GM12878 (cell line): Measurements from ENCODE around the gene SNRPN. TPM values are rescaled to one million over a fixed set of nuclear protein-coding genes. Genes with fewer than 3 reads are reported as not detected.
A peak's percentile ranks its signal among the peaks of the same experiment; 100 is the strongest.

Source experiments
- ATF7 ChIP-seq: fragments of 450-650 bp; IDR thresholded peaks from 2 replicates; pipeline ENCODE4 v1.6.1; 2016; ENCODE audit warnings: low read depth, mild to moderate bottlenecking
- CEBPB ChIP-seq, 2 experiments: fragments of 150-350 bp in 1 of 2; IDR thresholded peaks; 2 replicates each; pipeline ENCODE4 v1.6.1; 2012 to 2014; ENCODE audit warnings: low read depth in 2 of 2, low read length in 2 of 2, borderline replicate concordance in 1 of 2, inconsistent platforms in 1 of 2
- E2F4 ChIP-seq: IDR thresholded peaks from 2 replicates; pipeline ENCODE4 v1.6.1; 2012; ENCODE audit warnings: low read depth, low read length, improper control_type of control experiment
- GATAD2B ChIP-seq: fragments of 450-650 bp; conservative IDR thresholded peaks from 2 replicates; pipeline ENCODE4 v1.6.1; 2017; ENCODE audit warnings: low read depth, mild to moderate bottlenecking, moderate library complexity
- KAT2A ChIP-seq: conservative IDR thresholded peaks from 2 replicates; pipeline ENCODE4 v1.6.1; 2011; ENCODE audit warnings: low read depth, low read length; ENCODE audit not compliant: control insufficient read depth
- NRF1 ChIP-seq: conservative IDR thresholded peaks from 2 replicates; pipeline ENCODE4 v1.6.1; 2011; ENCODE audit warnings: mild to moderate bottlenecking, low read depth, low read length, improper control_type of control experiment
- POU2F2 ChIP-seq: IDR thresholded peaks from 3 replicates; pipeline ENCODE4 v1.6.1; 2011; ENCODE audit warnings: low read depth, mild to moderate bottlenecking, low read length, borderline replicate concordance
- SUPT20H ChIP-seq: IDR thresholded peaks from 2 replicates; pipeline ENCODE4 v1.6.1; 2011; ENCODE audit warnings: low read depth, mild to moderate bottlenecking, low read length, moderate library complexity, borderline replicate concordance; ENCODE audit not compliant: control insufficient read depth
- YY1 ChIP-seq: IDR thresholded peaks from 2 replicates; pipeline ENCODE4 v1.6.1; 2011; ENCODE audit warnings: low read depth, mild to moderate bottlenecking, low read length
- ZNF622 ChIP-seq: fragments of 450-650 bp; IDR thresholded peaks from 2 replicates; pipeline ENCODE4 v1.6.1; 2017; ENCODE audit warnings: mild to moderate bottlenecking, inconsistent platforms
- polyA plus RNA-seq, 11 experiments: library from polyadenylated mRNA; depleted of rRNA in 4 of 11; unstranded in 6 of 11; stranded (reverse) in 5 of 11; fragments of >200 nt; fragmentation: Nextera tagmentation in 4 of 11; fragmentation: Illumina TruSeq in 1 of 11; extraction: Ambion mirVana in 4 of 11; extraction: Trizol in 1 of 11; gene quantifications; 1 replicate in 1 of 11; 2 replicates in 10 of 11; pipeline versions ENCODE4 v1.2.1 to v1.2.3, GENCODE V29; 2011 to 2016; ENCODE audit warnings: inconsistent platforms in 2 of 11, missing spikeins in 2 of 11, low read depth in 1 of 11
- total RNA-seq, 4 experiments: library from RNA; depleted of rRNA in 3 of 4; stranded (reverse); fragments of >200 nt in 3 of 4; fragmentation: Illumina TruSeq in 1 of 4; extraction: Trizol in 1 of 4; gene quantifications; 2 replicates each; pipeline versions ENCODE4 v1.2.1 to v1.2.3, GENCODE V29; 2013 to 2021
- TF ChIP-seq, protein P1 (sequence below): fragments of 450-650 bp; IDR thresholded peaks from 2 replicates; pipeline ENCODE4 v1.6.1; 2016; ENCODE audit warnings: mild to moderate bottlenecking

The SNRPN gene
- total and polyA plus RNA-seq, 10 of the 15 experiments (the other 5 are each of a cell fraction or from before 2014, with no cell fraction given) = 9.1 to 103 (median 45.5) TPM

DNA sequence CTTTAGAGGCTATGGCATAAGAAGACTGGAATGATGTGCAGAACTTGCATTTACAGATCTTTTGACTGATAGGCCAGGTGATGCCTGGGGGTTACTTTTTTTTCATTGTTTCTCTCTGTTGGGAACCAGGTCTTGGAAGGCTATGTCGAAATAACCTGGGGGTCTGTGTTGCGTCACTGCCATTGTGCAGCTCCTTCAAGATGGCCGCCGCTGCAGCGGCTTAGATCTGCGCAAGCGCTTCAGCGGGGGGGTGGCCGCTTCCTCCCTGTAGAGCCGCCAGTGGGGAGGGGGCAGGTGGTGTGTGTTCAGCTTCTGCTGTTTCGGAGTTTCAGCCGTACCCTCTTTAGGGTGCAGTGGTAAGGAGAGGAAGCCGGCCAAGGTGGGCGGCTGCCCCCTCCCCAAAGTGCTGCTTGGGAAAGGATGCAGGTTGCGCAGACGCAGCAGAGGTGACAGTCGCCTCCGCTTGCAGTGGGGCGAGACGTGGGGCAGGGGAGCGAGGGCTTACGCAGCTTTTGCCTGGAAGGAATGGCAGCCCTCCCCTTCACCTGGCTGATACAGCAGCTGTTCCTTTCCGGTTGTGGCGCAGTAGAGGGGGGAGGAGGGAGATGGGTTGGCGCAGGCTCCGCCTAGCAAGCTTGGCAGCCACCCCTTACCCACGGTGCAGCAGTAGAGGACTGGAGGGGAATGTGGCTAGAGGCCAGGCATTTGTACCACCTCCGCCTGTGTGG lies 1.5 kb downstream of the SNRPN start (continued):
- TF ChIP-seq CEBPB (IDR thresholded peaks at IDR 0.05; ENCODE audit: borderline replicate concordance in 1 of 2, low read depth in 2 of 2, low read length in 2 of 2) = 0 out of 4 replicates have a peak, but pooled peaks of 1 of the 2 experiments have one; percentile 32
- TF ChIP-seq, protein P1, sequence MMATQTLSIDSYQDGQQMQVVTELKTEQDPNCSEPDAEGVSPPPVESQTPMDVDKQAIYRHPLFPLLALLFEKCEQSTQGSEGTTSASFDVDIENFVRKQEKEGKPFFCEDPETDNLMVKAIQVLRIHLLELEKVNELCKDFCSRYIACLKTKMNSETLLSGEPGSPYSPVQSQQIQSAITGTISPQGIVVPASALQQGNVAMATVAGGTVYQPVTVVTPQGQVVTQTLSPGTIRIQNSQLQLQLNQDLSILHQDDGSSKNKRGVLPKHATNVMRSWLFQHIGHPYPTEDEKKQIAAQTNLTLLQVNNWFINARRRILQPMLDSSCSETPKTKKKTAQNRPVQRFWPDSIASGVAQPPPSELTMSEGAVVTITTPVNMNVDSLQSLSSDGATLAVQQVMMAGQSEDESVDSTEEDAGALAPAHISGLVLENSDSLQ = no peak
- TF ChIP-seq KAT2A = no peak
- TF ChIP-seq ATF7 = 0 out of 2 replicates have a peak, but pooled peaks have one; percentile 7
- TF ChIP-seq GATAD2B = peak; percentile 30; the same call in 1 of the 2 replicates
- TF ChIP-seq YY1 = peak; percentile 91
- TF ChIP-seq E2F4 = no peak
- TF ChIP-seq SUPT20H = no peak
- no peak for TF ChIP-seq ZNF622
- TF ChIP-seq NRF1 = 0 out of 2 replicates have a peak, but pooled peaks have one; percentile 16
- 0 out of 3 replicates have a peak, but pooled peaks have one; percentile 43 for TF ChIP-seq POU2F2
